Nucleus accumbens (tissue), 56 donors: ENCODE data around the gene CTBS.
"Not testable (repeated sequence)": the region's sequence is repeated elsewhere in the genome, so short reads cannot be mapped to it uniquely, and the experiment has no call there.

Source experiments
- DNase-seq, 56 donors: peaks; one replicate each; lab custom pipeline; 2025; lab: John Stamatoyannopoulos, UW

The CTBS gene

DNA sequence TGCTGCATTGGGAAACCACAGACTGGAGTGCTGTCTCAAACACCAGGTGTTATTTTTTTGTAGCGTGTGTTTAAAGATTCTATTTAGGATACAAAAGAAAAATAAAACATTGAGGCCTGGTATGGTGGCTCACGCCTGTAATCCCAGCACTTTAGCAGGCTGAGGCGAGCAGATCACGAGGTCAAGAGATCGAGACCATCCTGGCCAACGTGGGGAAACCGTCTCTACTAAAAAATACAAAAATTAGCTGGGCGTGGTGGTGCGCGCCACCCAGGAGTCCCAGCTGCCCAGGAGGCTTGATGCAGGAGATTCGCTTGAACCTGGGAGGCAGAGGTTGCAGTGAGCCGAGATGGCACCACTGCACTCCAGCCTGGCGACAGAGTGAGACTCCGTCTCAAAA is 66.4 kb downstream of the CTBS start:
- not testable (repeated sequence) for DNase-seq

DNA sequence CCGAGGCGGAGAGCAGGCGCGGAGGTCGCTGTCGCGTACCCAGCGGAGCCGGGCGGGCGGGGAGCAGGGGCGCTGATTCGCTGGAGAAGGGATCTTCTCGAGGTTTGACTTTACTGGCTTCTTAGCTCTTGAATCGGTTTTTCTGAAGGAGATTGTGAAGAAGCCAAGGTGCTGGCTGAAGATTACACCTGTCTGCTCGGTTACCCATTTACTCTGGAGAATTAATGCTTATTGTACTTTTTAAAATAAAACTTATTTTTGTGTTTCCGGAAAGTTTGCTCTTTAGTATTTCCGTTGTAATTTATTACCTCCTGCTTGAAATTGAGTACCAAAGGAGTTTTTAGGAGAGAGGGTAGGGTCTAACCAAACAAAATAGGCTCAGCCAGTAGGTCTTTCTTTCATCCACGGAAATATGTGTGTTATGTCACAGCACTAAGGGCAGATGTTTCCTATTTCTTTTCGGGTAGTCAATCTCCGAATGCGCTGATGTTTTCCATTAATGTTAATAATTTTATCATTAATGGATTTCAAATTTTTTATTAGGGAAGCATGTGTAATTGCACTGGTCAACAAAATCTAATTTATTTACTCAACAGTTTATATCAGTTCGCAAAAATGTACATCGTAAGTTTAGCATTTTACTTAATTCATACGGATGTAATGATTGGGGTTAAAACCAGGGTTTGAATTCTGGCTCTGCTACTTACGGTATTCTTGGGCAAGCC is 67.3 kb downstream of the CTBS start:
- no peak for DNase-seq

DNA sequence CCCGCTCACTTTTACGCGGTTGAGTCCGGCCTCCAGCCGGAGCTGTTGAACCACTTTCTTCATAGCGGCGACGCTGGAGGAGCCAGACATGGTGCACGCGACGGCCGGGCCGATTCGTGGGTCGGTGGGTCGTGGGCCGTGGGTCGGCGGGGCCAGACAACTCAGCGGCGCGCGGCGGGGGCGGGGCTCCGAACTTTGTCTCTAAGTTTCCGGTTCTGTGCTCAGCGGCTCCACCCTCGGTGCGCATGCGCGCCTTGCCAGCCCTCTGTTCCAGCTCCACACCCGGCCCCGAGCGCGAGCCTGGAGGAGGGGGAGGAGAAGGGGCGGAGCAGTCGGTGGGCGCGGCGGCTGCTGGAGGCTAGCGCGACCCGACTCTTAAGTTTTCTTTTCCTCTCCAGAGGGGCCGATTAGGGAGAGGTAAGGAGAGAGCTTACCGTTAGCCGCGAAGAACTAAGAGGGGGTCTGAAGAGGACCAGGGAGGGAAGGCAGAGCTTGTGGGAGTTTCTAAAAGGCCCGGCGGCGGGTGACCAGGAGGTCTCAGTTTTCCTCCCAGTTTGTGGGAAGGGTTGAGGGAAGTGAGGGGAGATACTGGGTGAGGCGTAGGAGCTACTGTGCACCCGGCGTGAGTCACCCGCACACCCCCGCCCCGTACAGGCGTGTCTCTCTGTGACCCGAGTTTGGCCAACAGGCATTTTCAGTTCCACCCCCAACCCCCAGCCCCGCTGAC is 68.1 kb downstream of the CTBS start, which contains the start of the genes GNG5 and SPATA1:
Gene GNG5 (minus strand): TSS at position 580 of the 727 bp plus-strand sequence. CDS start 490 bp downstream, at position 90.
Gene SPATA1 (plus strand): TSS at position 385 of the 727 bp plus-strand sequence. CDS start 9,974 bp downstream, outside the sequence.
- DNase-seq: peak; percentile 40 to 97 (median 90)

DNA sequence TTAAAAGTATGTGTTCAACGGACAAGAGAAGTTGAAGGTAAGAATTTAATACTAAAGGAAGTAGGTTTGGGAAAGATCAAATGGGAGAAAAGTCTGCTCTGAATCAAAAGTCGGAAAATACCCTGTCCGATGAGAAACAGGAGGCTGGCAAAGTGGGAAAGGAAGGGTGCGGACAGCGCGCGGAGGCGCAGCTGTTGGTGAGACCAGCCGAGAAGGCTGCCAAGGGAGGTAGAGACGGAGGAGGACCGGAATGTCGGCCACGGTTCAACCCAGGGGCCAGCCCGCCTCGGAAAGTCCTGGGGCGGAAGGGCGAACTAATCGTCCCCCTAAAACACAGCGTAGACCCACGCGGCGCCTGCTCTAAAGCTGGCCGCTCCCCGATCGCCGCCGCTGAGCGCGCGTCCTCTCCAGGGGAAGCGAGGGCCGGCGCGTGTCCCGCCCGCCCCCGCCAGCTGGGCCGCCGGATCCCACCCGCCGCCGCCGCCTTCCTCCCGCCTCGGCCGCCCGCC is 68.7 kb downstream of the CTBS start:
- DNase-seq: peak in 16 of 56 donors; percentile 21 to 79 (median 54)

DNA sequence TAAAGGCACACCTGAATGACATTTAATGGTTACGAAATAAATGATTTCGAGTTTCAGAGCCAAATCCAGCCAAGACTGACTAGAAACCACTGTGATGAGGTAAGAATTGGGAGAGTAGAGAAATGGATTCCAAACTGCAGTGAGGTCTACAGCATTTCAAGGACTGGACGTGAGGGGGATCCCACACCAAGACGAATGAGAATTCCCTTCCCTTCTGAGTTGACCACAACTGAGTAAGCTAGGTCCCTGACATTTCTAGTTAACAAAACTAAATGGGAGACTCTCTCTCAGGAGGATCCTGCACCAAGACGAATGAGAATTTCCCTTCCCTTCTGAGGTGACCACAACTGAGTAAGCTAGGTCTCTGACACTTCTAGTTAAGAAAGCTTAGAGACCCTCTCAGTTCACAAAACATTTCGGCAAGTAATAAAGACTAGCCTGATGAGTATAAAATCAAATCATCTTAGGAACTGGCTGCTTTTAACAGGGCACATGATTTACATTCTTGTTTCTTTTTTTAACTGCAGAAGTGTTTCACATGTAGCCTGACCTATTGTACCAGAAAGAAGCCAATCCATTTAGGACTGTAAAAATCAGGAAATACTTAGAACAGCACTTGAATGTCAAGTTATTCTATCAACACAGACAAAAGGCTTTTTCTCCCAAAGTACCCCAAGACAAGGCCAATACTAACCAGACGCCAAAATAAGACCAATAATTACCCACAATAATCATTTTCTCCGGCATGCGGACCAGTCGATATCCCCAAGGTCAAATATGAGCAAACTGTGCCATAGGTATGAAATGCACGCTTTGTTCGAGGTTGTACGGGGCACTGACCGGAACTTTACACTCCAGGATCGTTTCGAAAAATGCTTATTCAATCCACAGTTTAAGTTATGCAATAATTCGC is 69.4 kb downstream of the CTBS start:
- DNase-seq: no peak

DNA sequence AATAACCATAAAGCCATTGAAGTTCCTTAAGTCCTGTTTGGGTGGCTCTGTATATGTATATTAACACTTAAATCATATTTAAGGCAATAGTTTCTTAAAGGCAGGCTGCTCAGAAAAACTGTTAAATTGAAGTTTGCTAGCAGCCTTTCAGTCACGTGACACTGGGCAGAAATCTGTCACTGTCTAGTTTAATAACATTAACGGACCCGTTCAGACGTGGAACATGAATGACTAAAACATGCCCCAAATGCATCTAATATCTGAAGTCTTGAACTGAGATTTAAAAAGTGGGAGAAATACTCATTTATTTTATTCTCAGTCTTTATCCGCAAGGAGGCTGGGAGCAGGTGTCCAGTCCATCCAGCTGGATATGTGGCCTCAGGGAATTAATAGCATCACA is 71.3 kb downstream of the CTBS start:
- DNase-seq: no peak
